Keratinocyte (primary cell): ENCODE results near the gene ING4. TPM values are rescaled to one million over a fixed set of nuclear protein-coding genes. Genes with fewer than 3 reads are reported as not detected.
A peak's percentile ranks its signal among the peaks of the same experiment; 100 is the strongest.

Source experiments
- DNase-seq: peaks from one replicate; pipeline ENCODE4 v3.0.0-alpha.2; 2011; ENCODE audit warnings: low read depth, missing footprints, low spot score
- FAIRE-seq: peaks from 2 replicates; lab custom pipeline; 2011; peaks lifted over from hg19 to GRCh38; lab: Jason Lieb, UNC
- H2AFZ ChIP-seq: 2 replicates; pipeline ENCODE4 v1.6.0; 2012; ENCODE audit warnings: low read length, control low read depth, inconsistent platforms; ENCODE audit not compliant: control insufficient read depth
- H3K27ac ChIP-seq: 2 replicates; pipeline ENCODE4 v1.5.1; 2011; ENCODE audit warnings: low read length; ENCODE audit not compliant: control insufficient read depth, insufficient read depth
- H3K27me3 ChIP-seq: 3 replicates; pipeline ENCODE4 v1.6.0; 2011; ENCODE audit warnings: low read length; ENCODE audit not compliant: control insufficient read depth, insufficient read depth; ENCODE audit errors: extremely low read depth
- H3K36me3 ChIP-seq, 2 experiments: 2 replicates in 1 of 2; 3 replicates in 1 of 2; pipeline ENCODE4 v1.5.1; 2011; ENCODE audit warnings: low read length in 2 of 2, mild to moderate bottlenecking in 1 of 2; ENCODE audit not compliant: control insufficient read depth in 2 of 2, insufficient read depth in 2 of 2; ENCODE audit errors: extremely low read depth in 1 of 2
- H3K4me1 ChIP-seq: 3 replicates; pipeline ENCODE4 v1.5.1; 2011; ENCODE audit warnings: low read length; ENCODE audit not compliant: control insufficient read depth, insufficient read depth; ENCODE audit errors: extremely low read depth
- H3K4me2 ChIP-seq: 3 replicates; pipeline ENCODE4 v1.6.0; 2011; ENCODE audit warnings: low read depth, low read length; ENCODE audit not compliant: control insufficient read depth, insufficient read depth; ENCODE audit errors: extremely low read depth
- H3K4me3 ChIP-seq, 3 experiments: fragments of 200-600 bp in 1 of 3; sonication (generic) in 1 of 3; 2 replicates in 2 of 3; 3 replicates in 1 of 3; pipeline ENCODE4 v1.5.1; 2011 to 2016; ENCODE audit warnings: low read length in 3 of 3, mild to moderate bottlenecking in 3 of 3, control low read depth in 2 of 3, inconsistent platforms in 1 of 3, low read depth in 1 of 3, mixed read lengths in 1 of 3, mixed run types in 1 of 3, moderate library complexity in 1 of 3; ENCODE audit not compliant: control insufficient read depth in 2 of 3, insufficient read depth in 2 of 3; ENCODE audit errors: extremely low read depth in 1 of 3
- H3K79me2 ChIP-seq: 2 replicates; pipeline ENCODE4 v1.6.0; 2012; ENCODE audit warnings: low read length; ENCODE audit not compliant: control insufficient read depth, insufficient read depth
- H3K9ac ChIP-seq: 3 replicates; pipeline ENCODE4 v1.6.0; 2011; ENCODE audit warnings: low read length; ENCODE audit not compliant: control insufficient read depth, insufficient read depth; ENCODE audit errors: extremely low read depth
- H3K9me1 ChIP-seq: 3 replicates; pipeline ENCODE4 v1.6.0; 2011; ENCODE audit warnings: low read length; ENCODE audit not compliant: control insufficient read depth, insufficient read depth; ENCODE audit errors: extremely low read depth
- H3K9me3 ChIP-seq: 2 replicates; pipeline ENCODE4 v1.5.1; 2012; ENCODE audit warnings: low read depth, low read length; ENCODE audit not compliant: control insufficient read depth
- H4K20me1 ChIP-seq: 3 replicates; pipeline ENCODE4 v1.6.0; 2011; ENCODE audit warnings: low read length; ENCODE audit not compliant: control insufficient read depth, insufficient read depth; ENCODE audit errors: extremely low read depth
- CTCF ChIP-seq, 3 experiments: IDR thresholded peaks in 1 of 3; conservative IDR thresholded peaks in 1 of 3; optimal IDR thresholded peaks in 1 of 3; 2 replicates in 2 of 3; 3 replicates in 1 of 3; pipeline versions ENCODE3 to v1.5.1; 2011; ENCODE audit warnings: low read length in 3 of 3, mild to moderate bottlenecking in 3 of 3, moderate library complexity in 2 of 3, control low read depth in 1 of 3, inconsistent platforms in 1 of 3; ENCODE audit not compliant: insufficient read depth in 2 of 3; ENCODE audit errors: extremely low read depth in 1 of 3
- EZH2 ChIP-seq: IDR thresholded peaks from one replicate; pipeline ENCODE4 v1.6.1; 2012; ENCODE audit warnings: inconsistent platforms, mild to moderate bottlenecking, low read length, moderate library complexity
- dilution Hi-C: fragments of 300-500 bp; cut with MboI; formaldehyde crosslinking; loops from one replicate; pipeline ENCODE4 v1.7.0; 2020; ENCODE audit warnings: low sequenced_read_pairs; ENCODE audit not compliant: extremely low pct_ligation_motif_present
- polyA plus RNA-seq, 5 experiments: library from polyadenylated mRNA; depleted of rRNA in 3 of 5; stranded (reverse) in 3 of 5; stranded (forward) in 1 of 5; unstranded in 1 of 5; fragments of >200 nt; gene quantifications; 1 replicate in 1 of 5; 2 replicates in 3 of 5; 3 replicates in 1 of 5; pipeline versions ENCODE4 v1.2.1 to v1.2.3, GENCODE V29; 2011 to 2012; ENCODE audit warnings: missing spikeins in 2 of 5, low read depth in 1 of 5, low replicate concordance in 1 of 5

Gene ING4
- polyA plus RNA-seq, 1 donor (not counting 4 experiments of a cell fraction or from before 2014, with no cell fraction given): 30.4 TPM

DNA sequence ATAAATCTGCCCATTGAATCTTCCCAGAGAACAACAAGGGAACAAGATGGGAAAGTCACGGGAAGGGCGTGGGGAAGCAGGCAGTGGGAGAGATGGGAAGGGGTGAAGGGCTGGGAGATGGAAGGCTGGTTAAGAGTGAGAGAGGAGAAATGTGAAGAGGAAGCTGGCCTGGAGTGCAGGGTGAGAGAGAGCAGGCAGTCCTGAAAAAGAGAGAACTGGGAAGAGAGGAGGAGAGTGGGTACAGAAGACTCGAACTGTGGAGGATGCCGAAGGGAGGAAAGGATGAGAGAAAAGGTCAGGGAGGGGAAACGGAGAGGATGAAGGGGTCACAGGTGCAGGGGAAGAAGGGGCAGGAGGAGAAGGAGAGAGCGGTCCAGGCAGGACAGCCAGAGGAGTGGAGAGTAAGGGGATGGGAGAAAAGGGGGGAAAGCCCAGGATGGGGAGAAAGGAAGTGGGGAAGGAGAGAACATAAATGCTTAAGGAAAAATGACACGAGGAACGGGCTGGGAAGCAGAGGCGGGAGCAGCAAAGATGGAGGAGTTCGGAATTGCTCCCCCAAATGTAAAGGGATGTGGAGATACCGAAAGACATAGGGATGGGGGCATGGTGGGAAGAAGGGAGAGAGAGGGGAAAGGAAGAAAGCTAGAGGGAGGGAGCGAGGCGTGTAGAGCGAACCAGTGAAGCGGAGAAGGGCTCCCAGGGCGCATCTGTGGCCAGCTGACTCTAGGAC, 36.5 kb upstream of the ING4 start:
- Histone ChIP-seq H3K4me1 (peaks cover 3% of the 10 kb centered on the region), H3K9me1 (no peaks in the 10 kb centered on the region), H3K9me3 (no peaks in the 10 kb centered on the region), H4K20me1 (no peaks in the 10 kb centered on the region), H2AFZ (no peak overlapping the region), H3K36me3 (no peaks in the 10 kb centered on the region), H3K79me2 (no peaks in the 10 kb centered on the region), H3K4me3 (no peak overlapping the region), H3K9ac (no peak overlapping the region), H3K4me2 (peak overlapping the region; percentile 62), H3K27ac (no peak overlapping the region), H3K27me3 (peaks cover 45% of the 10 kb centered on the region)
- dilution Hi-C loops: no loop called here
- TF ChIP-seq CTCF (optimal IDR thresholded peaks at IDR 0.05 in 1 of 3, IDR thresholded peaks at IDR 0.05 in 1 of 3, conservative IDR thresholded peaks at IDR 0.05 in 1 of 3; ENCODE audit: extremely low read depth in 1 of 3, insufficient read depth in 2 of 3, low read length in 3 of 3): no peak
- peak; percentile 95 for TF ChIP-seq EZH2
- FAIRE-seq (no peak), DNase-seq (no peak)

DNA sequence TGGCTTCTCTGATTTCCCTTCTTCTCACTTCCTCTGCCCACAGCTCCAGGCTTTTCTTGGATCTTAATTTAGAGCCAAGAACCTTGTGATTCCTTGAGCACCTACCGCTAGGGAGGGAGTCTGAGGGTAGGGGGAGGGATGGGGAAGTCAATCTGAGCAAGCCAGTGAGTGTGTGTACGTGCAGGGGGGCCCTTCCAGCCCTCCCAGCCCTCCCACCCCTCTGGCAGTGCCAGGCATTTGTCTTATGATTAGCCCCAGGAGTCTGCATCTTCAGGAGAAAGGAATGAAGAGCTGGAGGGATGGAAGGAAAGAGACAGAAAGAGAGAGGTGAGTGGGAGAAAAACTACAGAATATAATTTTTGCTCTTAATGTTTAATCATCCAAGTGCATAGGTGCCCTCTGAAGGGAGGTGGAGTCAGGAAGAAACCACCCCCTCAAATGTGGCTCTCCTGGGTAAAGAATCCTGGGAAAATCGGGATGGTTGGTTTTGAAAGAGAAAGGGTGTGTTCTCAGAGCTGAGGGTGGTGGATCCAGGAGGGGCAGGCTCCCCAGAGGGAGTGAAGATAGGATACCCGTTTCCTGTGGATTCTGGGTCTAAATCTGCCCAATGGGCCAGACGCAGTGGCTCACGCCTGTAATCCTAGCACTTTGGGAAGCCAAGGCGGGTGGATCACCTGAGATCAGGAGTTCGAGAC, 35.6 kb upstream of the ING4 start:
- DNase-seq: no peak
- H2AFZ ChIP-seq: no peak overlapping the region
- dilution Hi-C loops: no loop called here

More for the DNA sequence above, 35.6 kb upstream of the ING4 start:
- Histone ChIP-seq H3K4me1 (peaks cover 3% of the 10 kb centered on the region), H3K4me2 (no peak overlapping the region), H4K20me1 (no peaks in the 10 kb centered on the region), H3K9ac (no peak overlapping the region), H3K9me3 (no peaks in the 10 kb centered on the region), H3K79me2 (no peaks in the 10 kb centered on the region), H3K36me3 (no peaks in the 10 kb centered on the region), H3K27me3 (peaks cover 41% of the 10 kb centered on the region), H3K27ac (no peak overlapping the region), H3K4me3 (no peak overlapping the region), H3K9me1 (no peaks in the 10 kb centered on the region)
- TF ChIP-seq EZH2 (no peak), CTCF (optimal IDR thresholded peaks at IDR 0.05 in 1 of 3, IDR thresholded peaks at IDR 0.05 in 1 of 3, conservative IDR thresholded peaks at IDR 0.05 in 1 of 3; ENCODE audit: extremely low read depth in 1 of 3, insufficient read depth in 2 of 3, low read length in 3 of 3) (no peak)
- no peak for FAIRE-seq
